ENCODE measurements around the gene OTUB1. TPM values are rescaled to one million over a fixed set of nuclear protein-coding genes. Genes with fewer than 3 reads are reported as not detected.

Gene OTUB1
- total RNA-seq, 1 experiment from 2014 or later: 87.0 TPM

DNA sequence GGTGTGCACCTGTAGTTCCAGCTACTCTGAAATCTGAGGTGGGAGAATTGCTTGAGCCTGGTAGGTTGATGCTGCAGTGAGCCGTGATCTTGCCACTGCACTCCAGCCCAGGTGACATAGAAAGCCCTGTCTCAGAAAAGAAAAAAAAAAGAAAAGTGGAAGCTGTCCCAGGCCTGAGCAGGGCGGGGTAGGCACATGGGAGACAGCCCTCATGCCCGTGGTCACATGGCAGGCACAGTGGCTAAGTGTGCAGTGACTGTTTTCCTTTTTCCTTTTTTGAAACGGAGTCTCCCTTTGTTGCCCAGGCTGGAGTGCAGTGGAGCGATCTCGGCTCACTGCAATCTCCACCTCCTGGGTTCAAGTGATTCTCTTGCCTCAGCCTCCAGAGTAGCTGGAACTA is 7.8 kb downstream of the OTUB1 start:
- Histone ChIP-seq H3K4me1 (ENCODE audit: control insufficient read depth in 1 of 2, insufficient read depth in 2 of 2, low read length in 2 of 2) (peaks cover 0 to 4% of the 10 kb centered on the region in 2 experiments; a peak in 1 of 4 replicates), H3K4me2 (ENCODE audit: low read length) (no peak overlapping the region), H3K36me3 (ENCODE audit: control insufficient read depth in 1 of 2, insufficient read depth in 2 of 2, low read length in 2 of 2) (peaks cover 10 to 38% of the 10 kb centered on the region in 2 experiments), H3K27me3 (ENCODE audit: insufficient read depth, low read length) (no peaks in the 10 kb centered on the region), H3K27ac (ENCODE audit: low read depth, low read length) (no peak overlapping the region), H3K9ac (ENCODE audit: low read length) (no peak overlapping the region), H3K4me3 (replicated peaks in 1 of 2; ENCODE audit: low read depth in 1 of 2, low read length in 2 of 2) (no peak overlapping the region), H2AFZ (ENCODE audit: low read depth, low read length, poor library complexity, severe bottlenecking) (no peak overlapping the region), H3K9me3 (ENCODE audit: control insufficient read depth in 1 of 2, insufficient read depth in 1 of 2, low read depth in 1 of 2, low read length in 2 of 2) (no peaks in the 10 kb centered on the region), H4K20me1 (ENCODE audit: insufficient read depth) (no peaks in the 10 kb centered on the region), H3K79me2 (ENCODE audit: insufficient read depth, low read length) (peaks cover 21% of the 10 kb centered on the region; the same call in 1 of the 2 replicates), H3K9me2 (ENCODE audit: insufficient read depth) (no peaks in the 10 kb centered on the region)
- DNase-seq (ENCODE audit: low read depth, low spot score) (no peak), ATAC-seq (no peak)
- no TSS peak for BruUV-seq (replicated peaks)
- TF ChIP-seq RAD21 (IDR thresholded peaks at IDR 0.05; ENCODE audit: low read depth) (no peak), CEBPB (IDR thresholded peaks at IDR 0.05; ENCODE audit: low read depth) (no peak), SP1 (IDR thresholded peaks at IDR 0.05; ENCODE audit: low read depth) (no peak), ELF1 (IDR thresholded peaks at IDR 0.05; ENCODE audit: borderline replicate concordance, low read depth) (no peak), TCF7L2 (IDR thresholded peaks at IDR 0.05; ENCODE audit: borderline replicate concordance, extremely low read depth, insufficient read depth, insufficient read length) (no peak), SRF (IDR thresholded peaks at IDR 0.05; ENCODE audit: low read depth) (no peak), ZFX (IDR thresholded peaks at IDR 0.05) (no peak), POLR2A (IDR thresholded peaks at IDR 0.05; ENCODE audit: borderline replicate concordance, extremely low read depth, insufficient read depth, insufficient read length) (no peak), MAX (IDR thresholded peaks at IDR 0.05) (no peak), YY1 (IDR thresholded peaks at IDR 0.05; ENCODE audit: extremely low read depth, insufficient replicate concordance, low read depth, low read length) (no peak), ATF3 (IDR thresholded peaks at IDR 0.05) (no peak), SIN3A (IDR thresholded peaks at IDR 0.05; ENCODE audit: low read depth) (no peak), FOSL1 (IDR thresholded peaks at IDR 0.05; ENCODE audit: low read depth) (no peak), CBX3 (IDR thresholded peaks at IDR 0.05; ENCODE audit: low read depth) (no peak), EGR1 (IDR thresholded peaks at IDR 0.05; ENCODE audit: low read depth) (no peak)
- TF ChIP-seq, protein P1, sequence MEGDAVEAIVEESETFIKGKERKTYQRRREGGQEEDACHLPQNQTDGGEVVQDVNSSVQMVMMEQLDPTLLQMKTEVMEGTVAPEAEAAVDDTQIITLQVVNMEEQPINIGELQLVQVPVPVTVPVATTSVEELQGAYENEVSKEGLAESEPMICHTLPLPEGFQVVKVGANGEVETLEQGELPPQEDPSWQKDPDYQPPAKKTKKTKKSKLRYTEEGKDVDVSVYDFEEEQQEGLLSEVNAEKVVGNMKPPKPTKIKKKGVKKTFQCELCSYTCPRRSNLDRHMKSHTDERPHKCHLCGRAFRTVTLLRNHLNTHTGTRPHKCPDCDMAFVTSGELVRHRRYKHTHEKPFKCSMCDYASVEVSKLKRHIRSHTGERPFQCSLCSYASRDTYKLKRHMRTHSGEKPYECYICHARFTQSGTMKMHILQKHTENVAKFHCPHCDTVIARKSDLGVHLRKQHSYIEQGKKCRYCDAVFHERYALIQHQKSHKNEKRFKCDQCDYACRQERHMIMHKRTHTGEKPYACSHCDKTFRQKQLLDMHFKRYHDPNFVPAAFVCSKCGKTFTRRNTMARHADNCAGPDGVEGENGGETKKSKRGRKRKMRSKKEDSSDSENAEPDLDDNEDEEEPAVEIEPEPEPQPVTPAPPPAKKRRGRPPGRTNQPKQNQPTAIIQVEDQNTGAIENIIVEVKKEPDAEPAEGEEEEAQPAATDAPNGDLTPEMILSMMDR (IDR thresholded peaks at IDR 0.05 in 2 of 3, conservative IDR thresholded peaks at IDR 0.05 in 1 of 3; ENCODE audit: borderline replicate concordance in 1 of 3, insufficient read depth in 1 of 3, low read depth in 2 of 3, low read length in 2 of 3): no peak
- TF ChIP-seq, protein P2, sequence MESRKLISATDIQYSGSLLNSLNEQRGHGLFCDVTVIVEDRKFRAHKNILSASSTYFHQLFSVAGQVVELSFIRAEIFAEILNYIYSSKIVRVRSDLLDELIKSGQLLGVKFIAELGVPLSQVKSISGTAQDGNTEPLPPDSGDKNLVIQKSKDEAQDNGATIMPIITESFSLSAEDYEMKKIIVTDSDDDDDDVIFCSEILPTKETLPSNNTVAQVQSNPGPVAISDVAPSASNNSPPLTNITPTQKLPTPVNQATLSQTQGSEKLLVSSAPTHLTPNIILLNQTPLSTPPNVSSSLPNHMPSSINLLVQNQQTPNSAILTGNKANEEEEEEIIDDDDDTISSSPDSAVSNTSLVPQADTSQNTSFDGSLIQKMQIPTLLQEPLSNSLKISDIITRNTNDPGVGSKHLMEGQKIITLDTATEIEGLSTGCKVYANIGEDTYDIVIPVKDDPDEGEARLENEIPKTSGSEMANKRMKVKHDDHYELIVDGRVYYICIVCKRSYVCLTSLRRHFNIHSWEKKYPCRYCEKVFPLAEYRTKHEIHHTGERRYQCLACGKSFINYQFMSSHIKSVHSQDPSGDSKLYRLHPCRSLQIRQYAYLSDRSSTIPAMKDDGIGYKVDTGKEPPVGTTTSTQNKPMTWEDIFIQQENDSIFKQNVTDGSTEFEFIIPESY (IDR thresholded peaks at IDR 0.05; ENCODE audit: extremely low read depth, insufficient replicate concordance, low read length): no peak
- TF ChIP-seq, protein P3, sequence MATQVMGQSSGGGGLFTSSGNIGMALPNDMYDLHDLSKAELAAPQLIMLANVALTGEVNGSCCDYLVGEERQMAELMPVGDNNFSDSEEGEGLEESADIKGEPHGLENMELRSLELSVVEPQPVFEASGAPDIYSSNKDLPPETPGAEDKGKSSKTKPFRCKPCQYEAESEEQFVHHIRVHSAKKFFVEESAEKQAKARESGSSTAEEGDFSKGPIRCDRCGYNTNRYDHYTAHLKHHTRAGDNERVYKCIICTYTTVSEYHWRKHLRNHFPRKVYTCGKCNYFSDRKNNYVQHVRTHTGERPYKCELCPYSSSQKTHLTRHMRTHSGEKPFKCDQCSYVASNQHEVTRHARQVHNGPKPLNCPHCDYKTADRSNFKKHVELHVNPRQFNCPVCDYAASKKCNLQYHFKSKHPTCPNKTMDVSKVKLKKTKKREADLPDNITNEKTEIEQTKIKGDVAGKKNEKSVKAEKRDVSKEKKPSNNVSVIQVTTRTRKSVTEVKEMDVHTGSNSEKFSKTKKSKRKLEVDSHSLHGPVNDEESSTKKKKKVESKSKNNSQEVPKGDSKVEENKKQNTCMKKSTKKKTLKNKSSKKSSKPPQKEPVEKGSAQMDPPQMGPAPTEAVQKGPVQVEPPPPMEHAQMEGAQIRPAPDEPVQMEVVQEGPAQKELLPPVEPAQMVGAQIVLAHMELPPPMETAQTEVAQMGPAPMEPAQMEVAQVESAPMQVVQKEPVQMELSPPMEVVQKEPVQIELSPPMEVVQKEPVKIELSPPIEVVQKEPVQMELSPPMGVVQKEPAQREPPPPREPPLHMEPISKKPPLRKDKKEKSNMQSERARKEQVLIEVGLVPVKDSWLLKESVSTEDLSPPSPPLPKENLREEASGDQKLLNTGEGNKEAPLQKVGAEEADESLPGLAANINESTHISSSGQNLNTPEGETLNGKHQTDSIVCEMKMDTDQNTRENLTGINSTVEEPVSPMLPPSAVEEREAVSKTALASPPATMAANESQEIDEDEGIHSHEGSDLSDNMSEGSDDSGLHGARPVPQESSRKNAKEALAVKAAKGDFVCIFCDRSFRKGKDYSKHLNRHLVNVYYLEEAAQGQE (IDR thresholded peaks at IDR 0.05; ENCODE audit: low read depth): no peak
- POLR2A ChIA-PET: no interaction called here
- CTCF ChIA-PET: no interaction called here
- RAD21 ChIA-PET (ENCODE audit: low non-redundant PET in 1 of 2, low total read pairs in 2 of 2, uncharacterized antibody in 2 of 2, unreplicated experiment in 2 of 2): no interaction called here
- intact Hi-C loops (cut with micrococcal nuclease): no loop called here
